ENCODE results near the gene ADCYAP1R1. TPM values are rescaled to one million over a fixed set of nuclear protein-coding genes. Genes with fewer than 3 reads are reported as not detected.
A peak's percentile ranks its signal among the peaks of the same experiment; 100 is the strongest.

Gene ADCYAP1R1
- total RNA-seq, 6 experiments from 2014 or later: 0.03 TPM; not detected in 5

DNA sequence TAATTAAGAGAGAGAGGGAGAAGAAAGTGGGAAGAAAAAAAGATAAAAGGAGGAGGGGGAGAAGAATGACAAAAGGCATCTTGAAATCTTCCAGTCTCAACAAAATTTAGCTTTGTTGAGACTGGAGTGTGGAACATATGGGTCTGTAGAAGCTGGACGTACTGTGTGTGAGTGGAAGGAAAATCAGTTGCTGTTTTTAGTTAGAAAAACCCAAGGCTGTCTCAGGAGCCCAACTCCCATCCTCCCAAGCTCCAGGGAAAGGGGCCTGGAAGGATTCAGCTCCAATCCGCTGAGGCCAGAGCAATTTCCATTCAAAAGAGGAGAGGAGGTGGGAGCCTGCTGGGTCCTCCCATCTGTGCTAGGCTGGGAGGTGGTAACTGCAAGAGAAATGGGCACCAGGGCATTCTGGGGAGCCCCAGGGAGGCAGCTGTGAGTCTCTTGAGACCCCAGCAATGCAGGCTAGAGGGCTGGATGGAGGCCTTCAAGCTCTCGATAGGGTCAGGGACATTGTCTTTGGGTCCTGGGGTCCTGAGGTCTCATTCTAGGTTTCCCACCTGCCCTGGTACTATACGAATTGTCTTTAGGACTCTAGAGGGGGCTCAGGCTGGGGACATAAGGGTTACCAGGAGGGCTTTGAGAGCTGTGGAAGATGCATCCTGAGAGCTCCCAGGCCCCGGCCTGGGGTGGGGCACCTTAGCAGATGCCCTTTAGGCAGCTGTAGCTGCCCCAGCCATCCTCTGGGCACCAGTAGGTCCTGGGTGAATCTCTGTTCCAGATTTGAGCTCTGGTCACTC is 21.4 kb downstream of the ADCYAP1R1 start:
- Mint-ChIP-seq H3K9me3 (no peaks in the 10 kb centered on the region; the same call in 1 of the 2 replicates), H3K27ac (no peak overlapping the region), H3K36me3 (ENCODE audit: low read depth) (no peaks in the 10 kb centered on the region), H3K4me3 (no peak overlapping the region), H3K27me3 (ENCODE audit: insufficient read depth) (peaks cover 16% of the 10 kb centered on the region), H3K4me1 (ENCODE audit: low read depth) (peaks cover 6% of the 10 kb centered on the region)
- DNase-seq: no peak
- TF ChIP-seq CTCF (IDR thresholded peaks at IDR 0.05): no peak

GRCh38 chr7:31074120-31074383 is 21.9 kb downstream of the ADCYAP1R1 start:
- Mint-ChIP-seq H3K27me3 (ENCODE audit: insufficient read depth) (peaks cover 18% of the 10 kb centered on the region), H3K9me3 (no peaks in the 10 kb centered on the region; the same call in 1 of the 2 replicates), H3K27ac (no peak overlapping the region), H3K4me3 (no peak overlapping the region), H3K36me3 (ENCODE audit: low read depth) (no peaks in the 10 kb centered on the region), H3K4me1 (ENCODE audit: low read depth) (peaks cover 6% of the 10 kb centered on the region)
- peak; percentile 12 for DNase-seq
- no peak for TF ChIP-seq CTCF (IDR thresholded peaks at IDR 0.05)

- no peak for TF ChIP-seq CTCF (IDR thresholded peaks at IDR 0.05)
- Mint-ChIP-seq H3K27ac (no peak overlapping the region), H3K36me3 (ENCODE audit: low read depth) (no peaks in the 10 kb centered on the region), H3K9me3 (no peaks in the 10 kb centered on the region; the same call in 1 of the 2 replicates), H3K4me3 (no peak overlapping the region), H3K4me1 (ENCODE audit: low read depth) (peaks cover 6% of the 10 kb centered on the region), H3K27me3 (ENCODE audit: insufficient read depth) (peaks cover 18% of the 10 kb centered on the region)
- no peak for DNase-seq
These were observed 22.4 kb downstream of the ADCYAP1R1 start for GRCh38 chr7:31074403-31075085.

GRCh38 chr7:31075086-31075405 is 22.9 kb downstream of the ADCYAP1R1 start:
- Mint-ChIP-seq H3K9me3 (no peaks in the 10 kb centered on the region; the same call in 1 of the 2 replicates), H3K36me3 (ENCODE audit: low read depth) (no peaks in the 10 kb centered on the region), H3K4me1 (ENCODE audit: low read depth) (peaks cover 6% of the 10 kb centered on the region), H3K27me3 (ENCODE audit: insufficient read depth) (peaks cover 20% of the 10 kb centered on the region), H3K27ac (no peak overlapping the region), H3K4me3 (no peak overlapping the region)
- no peak for TF ChIP-seq CTCF (IDR thresholded peaks at IDR 0.05)
- no peak for DNase-seq

GRCh38 chr7:31076051-31076450 is 23.9 kb downstream of the ADCYAP1R1 start:
- Mint-ChIP-seq H3K36me3 (ENCODE audit: low read depth) (no peaks in the 10 kb centered on the region), H3K27me3 (ENCODE audit: insufficient read depth) (peaks cover 22% of the 10 kb centered on the region), H3K4me1 (ENCODE audit: low read depth) (peaks cover 6% of the 10 kb centered on the region), H3K4me3 (no peak overlapping the region), H3K27ac (no peak overlapping the region), H3K9me3 (no peaks in the 10 kb centered on the region; the same call in 1 of the 2 replicates)
- no peak for DNase-seq
- no peak for TF ChIP-seq CTCF (IDR thresholded peaks at IDR 0.05)

Data from HFFc6 (cell line).